Measurements from ENCODE around the gene FILIP1. TPM values are rescaled to one million over a fixed set of nuclear protein-coding genes. Genes with fewer than 3 reads are reported as not detected.

FILIP1 gene
- total RNA-seq, 4 donors from 2014 or later = 6.0 to 12.3 (median 7.2) TPM

DNA sequence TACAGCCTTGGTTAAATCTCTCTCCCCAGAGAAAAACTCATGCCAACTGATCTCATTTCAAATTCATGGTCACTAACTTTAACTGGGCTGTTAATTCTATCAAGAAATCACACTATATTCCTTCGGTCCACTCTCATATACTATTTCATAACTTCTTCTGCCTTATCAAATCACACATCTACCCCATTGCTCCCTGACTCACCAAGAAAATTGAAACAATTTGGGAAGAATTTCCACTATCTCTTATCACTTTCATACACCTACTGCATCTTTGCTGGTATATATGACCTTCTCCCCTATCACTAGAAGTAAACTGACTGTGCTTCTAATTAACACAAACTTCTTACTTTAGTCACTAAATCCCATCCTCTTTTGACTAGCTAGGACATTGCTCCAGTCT, 102.3 kb downstream of the FILIP1 start:
- no peaks in the 10 kb centered on the region for H3K27me3 ChIP-seq
- H3K4me1 ChIP-seq = no peaks in the 10 kb centered on the region
- H3K4me3 ChIP-seq = no peak overlapping the region
- TF ChIP-seq POLR2A (IDR thresholded peaks at IDR 0.05) = no peak
- TF ChIP-seq, protein P1, sequence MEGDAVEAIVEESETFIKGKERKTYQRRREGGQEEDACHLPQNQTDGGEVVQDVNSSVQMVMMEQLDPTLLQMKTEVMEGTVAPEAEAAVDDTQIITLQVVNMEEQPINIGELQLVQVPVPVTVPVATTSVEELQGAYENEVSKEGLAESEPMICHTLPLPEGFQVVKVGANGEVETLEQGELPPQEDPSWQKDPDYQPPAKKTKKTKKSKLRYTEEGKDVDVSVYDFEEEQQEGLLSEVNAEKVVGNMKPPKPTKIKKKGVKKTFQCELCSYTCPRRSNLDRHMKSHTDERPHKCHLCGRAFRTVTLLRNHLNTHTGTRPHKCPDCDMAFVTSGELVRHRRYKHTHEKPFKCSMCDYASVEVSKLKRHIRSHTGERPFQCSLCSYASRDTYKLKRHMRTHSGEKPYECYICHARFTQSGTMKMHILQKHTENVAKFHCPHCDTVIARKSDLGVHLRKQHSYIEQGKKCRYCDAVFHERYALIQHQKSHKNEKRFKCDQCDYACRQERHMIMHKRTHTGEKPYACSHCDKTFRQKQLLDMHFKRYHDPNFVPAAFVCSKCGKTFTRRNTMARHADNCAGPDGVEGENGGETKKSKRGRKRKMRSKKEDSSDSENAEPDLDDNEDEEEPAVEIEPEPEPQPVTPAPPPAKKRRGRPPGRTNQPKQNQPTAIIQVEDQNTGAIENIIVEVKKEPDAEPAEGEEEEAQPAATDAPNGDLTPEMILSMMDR (IDR thresholded peaks at IDR 0.05) = no peak
- no peak for TF ChIP-seq EP300 (IDR thresholded peaks at IDR 0.05; ENCODE audit: low read depth)
- no peak for TF ChIP-seq POLR2AphosphoS5 (IDR thresholded peaks at IDR 0.05)
- H3K27ac ChIP-seq = no peak overlapping the region
- no peak for DNase-seq
- H3K9me3 ChIP-seq = no peaks in the 10 kb centered on the region
- no peaks in the 10 kb centered on the region for H3K36me3 ChIP-seq
- intact Hi-C loops (cut with DNase I; ENCODE audit: low total_unique reads) = no loop called here
- 73 to 91% methylated on average over 1 of the region's 1 CpG for WGBS, 2 donors (ENCODE audit: low coverage in 1 of 2)
- in situ Hi-C loops (cut with MboI; ENCODE audit: low pct_ligation_motif_present in 1 of 4, low pct_unique_long_range_greater_than_20kb in 1 of 4, low sequenced_read_pairs in 3 of 4) = no loop called here

DNA sequence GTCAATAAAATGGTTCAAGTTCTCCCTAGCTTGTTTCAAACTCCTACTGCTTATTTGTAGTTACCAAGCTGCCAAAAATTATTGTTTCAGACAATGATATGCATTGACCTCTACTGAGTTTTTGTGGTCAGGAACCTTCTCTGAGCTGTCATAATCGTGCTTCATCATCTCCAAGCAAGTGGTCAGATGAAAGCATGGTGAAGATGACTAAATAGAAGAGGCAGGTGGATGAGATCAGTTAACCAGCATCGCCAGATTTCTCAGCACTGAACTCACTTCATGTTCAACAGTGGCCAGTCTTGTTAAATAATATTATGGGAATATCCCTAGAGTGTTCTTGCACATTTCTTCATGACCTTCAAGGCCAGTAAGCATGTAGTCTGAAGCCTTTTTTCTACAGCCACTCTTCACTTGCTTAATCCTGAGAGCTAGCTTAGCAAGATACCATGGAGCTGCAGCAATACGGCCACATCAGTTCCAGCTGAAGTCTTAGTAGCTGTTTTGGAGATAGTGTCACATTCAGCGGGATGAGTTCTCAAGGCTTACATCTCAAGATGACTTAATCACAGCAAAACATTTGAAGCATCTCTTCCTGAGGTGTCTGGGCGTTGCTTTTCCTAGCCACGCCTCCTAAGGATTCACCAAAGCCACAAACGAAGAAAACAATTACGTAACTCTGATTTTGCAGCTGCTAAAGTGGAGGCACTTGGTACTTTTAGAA, 107.4 kb downstream of the FILIP1 start:
- 67 to 81% methylated on average over 6 to 8 of the region's 8 CpGs for WGBS, 2 donors (ENCODE audit: low coverage in 1 of 2)

DNA sequence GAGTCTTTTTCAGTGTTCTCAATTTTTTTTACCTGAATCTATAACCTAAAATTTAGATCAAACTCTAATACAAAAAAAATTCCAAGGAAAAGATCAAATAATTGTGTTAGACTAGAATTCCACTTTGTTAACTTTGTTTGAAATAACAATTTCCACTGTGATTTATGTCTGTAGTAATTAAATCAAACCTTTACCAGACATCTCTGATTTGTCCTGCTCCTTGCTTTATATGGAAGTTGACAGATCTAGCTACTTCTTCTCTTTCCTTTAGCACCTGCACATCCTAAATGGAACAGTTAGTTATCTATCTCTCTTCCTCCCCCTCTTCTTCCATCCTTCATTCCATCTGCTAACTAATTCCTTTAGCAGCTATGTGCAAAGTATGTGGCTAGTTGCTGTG, 109.5 kb downstream of the FILIP1 start:
- intact Hi-C loops (cut with DNase I; ENCODE audit: low total_unique reads) = no loop called here
- in situ Hi-C loops (cut with MboI; ENCODE audit: low pct_ligation_motif_present in 1 of 4, low pct_unique_long_range_greater_than_20kb in 1 of 4, low sequenced_read_pairs in 3 of 4) = no loop called here
- TF ChIP-seq POLR2A (IDR thresholded peaks at IDR 0.05) (no peak), POLR2AphosphoS5 (IDR thresholded peaks at IDR 0.05) (no peak), EP300 (IDR thresholded peaks at IDR 0.05; ENCODE audit: low read depth) (no peak)
- TF ChIP-seq, protein P1 (IDR thresholded peaks at IDR 0.05) = no peak

More for the DNA sequence above, 107.4 kb downstream of the FILIP1 start:
- DNase-seq = no peak
- Histone ChIP-seq H3K27me3 (no peaks in the 10 kb centered on the region), H3K4me1 (no peaks in the 10 kb centered on the region), H3K27ac (no peak overlapping the region), H3K9me3 (no peaks in the 10 kb centered on the region), H3K36me3 (no peaks in the 10 kb centered on the region), H3K4me3 (no peak overlapping the region)
- intact Hi-C loops (cut with DNase I; ENCODE audit: low total_unique reads) (no loop called here), in situ Hi-C loops (cut with MboI; ENCODE audit: low pct_ligation_motif_present in 1 of 4, low pct_unique_long_range_greater_than_20kb in 1 of 4, low sequenced_read_pairs in 3 of 4) (no loop called here)
- no peak for TF ChIP-seq POLR2AphosphoS5 (IDR thresholded peaks at IDR 0.05)
- no peak for TF ChIP-seq EP300 (IDR thresholded peaks at IDR 0.05; ENCODE audit: low read depth)
- TF ChIP-seq, protein P1 (IDR thresholded peaks at IDR 0.05) = no peak
- TF ChIP-seq POLR2A (IDR thresholded peaks at IDR 0.05) = no peak

GRCh38 chr6:75382634-75382900, 111.0 kb downstream of the FILIP1 start:
- Histone ChIP-seq H3K4me3 (no peak overlapping the region), H3K27me3 (no peaks in the 10 kb centered on the region), H3K9me3 (no peaks in the 10 kb centered on the region), H3K27ac (no peak overlapping the region), H3K4me1 (no peaks in the 10 kb centered on the region), H3K36me3 (no peaks in the 10 kb centered on the region)
- in situ Hi-C loops (cut with MboI; ENCODE audit: low pct_ligation_motif_present in 1 of 4, low pct_unique_long_range_greater_than_20kb in 1 of 4, low sequenced_read_pairs in 3 of 4) = no loop called here
- intact Hi-C loops (cut with DNase I; ENCODE audit: low total_unique reads) = no loop called here
- 46 to 59% methylated on average over 2 of the region's 2 CpGs for WGBS, 2 donors (ENCODE audit: low coverage in 1 of 2)
- TF ChIP-seq POLR2A (IDR thresholded peaks at IDR 0.05) = no peak
- no peak for TF ChIP-seq EP300 (IDR thresholded peaks at IDR 0.05; ENCODE audit: low read depth)
- no peak for TF ChIP-seq POLR2AphosphoS5 (IDR thresholded peaks at IDR 0.05)
- TF ChIP-seq, protein P1 (IDR thresholded peaks at IDR 0.05) = no peak
- no peak for DNase-seq

More for the DNA sequence above, 109.5 kb downstream of the FILIP1 start:
- H3K9me3 ChIP-seq = no peaks in the 10 kb centered on the region
- H3K36me3 ChIP-seq = no peaks in the 10 kb centered on the region
- H3K27me3 ChIP-seq = no peaks in the 10 kb centered on the region
- H3K4me1 ChIP-seq = no peaks in the 10 kb centered on the region
- H3K27ac ChIP-seq = no peak overlapping the region
- DNase-seq = no peak
- no peak overlapping the region for H3K4me3 ChIP-seq
